Measurements from ENCODE around the gene ZNHIT3.
A peak's percentile ranks its signal among the peaks of the same experiment; 100 is the strongest.
"Not testable (repeated sequence)": the region's sequence is repeated elsewhere in the genome, so short reads cannot be mapped to it uniquely, and the experiment has no call there.

The ZNHIT3 gene

GRCh38 chr17:36486204-36487194, at the start of gene ZNHIT3:
Gene ZNHIT3 (plus strand): TSS chr17:36486681. CDS start chr17:36486700, 19 bp downstream.
- peak; percentile 85 for DNase-seq (ENCODE audit: low read depth)

- DNase-seq (ENCODE audit: low read depth): not testable (repeated sequence)
Measured at GRCh38 chr17:36441792-36442191, 44.7 kb upstream of the ZNHIT3 start.

- DNase-seq (ENCODE audit: low read depth): no peak
Measured at GRCh38 chr17:36443777-36444176, 42.7 kb upstream of the ZNHIT3 start.

- DNase-seq (ENCODE audit: low read depth): not testable (repeated sequence)
Measured at GRCh38 chr17:36449997-36450396, 36.5 kb upstream of the ZNHIT3 start.

GRCh38 chr17:36452888-36453287, 33.6 kb upstream of the ZNHIT3 start:
- DNase-seq (ENCODE audit: low read depth): not testable (repeated sequence)

GRCh38 chr17:36457701-36458100, 28.8 kb upstream of the ZNHIT3 start:
- not testable (repeated sequence) for DNase-seq (ENCODE audit: low read depth)

GRCh38 chr17:36459045-36459444, 27.4 kb upstream of the ZNHIT3 start:
- no peak for DNase-seq (ENCODE audit: low read depth)

- no peak for DNase-seq (ENCODE audit: low read depth)
Measured at GRCh38 chr17:36459601-36460000, 26.9 kb upstream of the ZNHIT3 start.

GRCh38 chr17:36460265-36460937, 26.1 kb upstream of the ZNHIT3 start:
- no peak for DNase-seq (ENCODE audit: low read depth)

GRCh38 chr17:36461330-36462110, 25.0 kb upstream of the ZNHIT3 start:
- no peak for DNase-seq (ENCODE audit: low read depth)

- no peak for DNase-seq (ENCODE audit: low read depth)
Measured at GRCh38 chr17:36463916-36464764, 22.3 kb upstream of the ZNHIT3 start.

- no peak for DNase-seq (ENCODE audit: low read depth)
Measured at GRCh38 chr17:36464765-36465088, 21.8 kb upstream of the ZNHIT3 start.

GRCh38 chr17:36468903-36469635, 17.4 kb upstream of the ZNHIT3 start:
- DNase-seq (ENCODE audit: low read depth): no peak

- no peak for DNase-seq (ENCODE audit: low read depth)
Measured at GRCh38 chr17:36469733-36470132, 16.7 kb upstream of the ZNHIT3 start.

- no peak for DNase-seq (ENCODE audit: low read depth)
Measured at GRCh38 chr17:36470499-36470898, 16.0 kb upstream of the ZNHIT3 start.

GRCh38 chr17:36474571-36474970, 11.9 kb upstream of the ZNHIT3 start:
- DNase-seq (ENCODE audit: low read depth): no peak

- DNase-seq (ENCODE audit: low read depth): no peak
Measured at GRCh38 chr17:36475346-36475970, 11.0 kb upstream of the ZNHIT3 start.

- DNase-seq (ENCODE audit: low read depth): no peak
Measured at GRCh38 chr17:36481829-36482228, 4.7 kb upstream of the ZNHIT3 start.

GRCh38 chr17:36482611-36483504, 3.6 kb upstream of the ZNHIT3 start:
- DNase-seq (ENCODE audit: low read depth): peak; percentile 73

Data from stimulated activated CD4-positive, alpha-beta T cell treated with anti-CD3 and anti-CD28 coated beads, Interleukin-2, amount 100 ng/mL, for 4 hours (primary cell).